Calu3 (cell line): ENCODE results near the gene MAVS. TPM values are rescaled to one million over a fixed set of nuclear protein-coding genes. Genes with fewer than 3 reads are reported as not detected.

Experiments
- BruUV-seq: library from RNA; stranded (reverse); fragments of 400-500 nt; replicated peaks from 2 replicates; lab custom pipeline; 2021; lab: Mats Ljungman, UMichigan
- CTCF ChIA-PET: fragments of 300-600 bp; sonication (Branson Sonifier 250); formaldehyde crosslinking; loops from one replicate; lab custom pipeline; 2022; ENCODE audit warnings: antibody characterized with exemption; lab: Charles Lee
- DNase-seq: peaks from one replicate; pipeline ENCODE4 v3.0.0; 2022
- H3K27ac Mint-ChIP-seq: one replicate; pipeline ENCODE4 v1.8.0; 2022; ENCODE audit warnings: mixed read lengths; ENCODE audit not compliant: unreplicated experiment
- H3K27me3 Mint-ChIP-seq: one replicate; pipeline ENCODE4 v1.8.0; 2022; ENCODE audit warnings: mixed read lengths; ENCODE audit not compliant: unreplicated experiment
- H3K36me3 Mint-ChIP-seq: one replicate; pipeline ENCODE4 v1.8.0; 2022; ENCODE audit warnings: mild to moderate bottlenecking, moderate library complexity, mixed read lengths; ENCODE audit not compliant: insufficient read depth, unreplicated experiment
- H3K4me1 Mint-ChIP-seq: one replicate; pipeline ENCODE4 v1.8.0; 2022; ENCODE audit warnings: mild to moderate bottlenecking, low read depth, mixed read lengths; ENCODE audit not compliant: unreplicated experiment
- H3K4me3 Mint-ChIP-seq: one replicate; pipeline ENCODE4 v1.8.0; 2022; ENCODE audit warnings: mild to moderate bottlenecking, low read depth, moderate library complexity, mixed read lengths; ENCODE audit not compliant: unreplicated experiment
- H3K9me3 Mint-ChIP-seq: one replicate; pipeline ENCODE4 v1.8.0; 2022; ENCODE audit warnings: low read depth, mixed read lengths; ENCODE audit not compliant: unreplicated experiment
- intact Hi-C: fragments of 100-400 bp; cut with micrococcal nuclease; formaldehyde crosslinking; loops from one replicate; pipeline ENCODE4 v1.10.0; 2022; ENCODE audit not compliant: unreplicated experiment
- total RNA-seq: library from RNA; stranded (reverse); gene quantifications from 2 replicates; pipeline ENCODE4 v1.2.3, GENCODE V29; 2022
- TF ChIP-seq, protein P1 (sequence below): fragments of 200-600 bp; IDR thresholded peaks from one replicate; pipeline ENCODE4 v1.8.0; 2022; ENCODE audit warnings: antibody characterized with exemption; ENCODE audit not compliant: unreplicated experiment

MAVS gene
- total RNA-seq, 1 experiment from 2014 or later, result 29.8 TPM

DNA sequence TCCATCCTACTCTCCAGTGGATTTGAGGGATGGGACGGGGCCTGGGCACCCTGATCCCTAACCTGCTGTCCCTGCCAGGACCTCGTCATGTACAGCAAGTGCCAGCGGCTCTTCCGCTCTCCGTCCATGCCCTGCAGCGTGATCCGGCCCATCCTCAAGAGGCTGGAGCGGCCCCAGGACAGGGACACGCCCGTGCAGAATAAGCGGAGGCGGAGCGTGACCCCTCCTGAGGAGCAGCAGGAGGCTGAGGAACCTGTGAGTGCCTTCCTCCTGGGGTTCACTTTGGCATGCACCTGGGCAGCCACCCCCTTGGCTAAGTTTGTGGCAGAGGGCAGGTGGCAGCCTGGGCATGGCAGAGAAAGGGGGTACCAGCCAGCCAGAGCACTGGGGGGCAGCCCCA lies 44.8 kb upstream of the MAVS start:
- TF ChIP-seq, protein P1, sequence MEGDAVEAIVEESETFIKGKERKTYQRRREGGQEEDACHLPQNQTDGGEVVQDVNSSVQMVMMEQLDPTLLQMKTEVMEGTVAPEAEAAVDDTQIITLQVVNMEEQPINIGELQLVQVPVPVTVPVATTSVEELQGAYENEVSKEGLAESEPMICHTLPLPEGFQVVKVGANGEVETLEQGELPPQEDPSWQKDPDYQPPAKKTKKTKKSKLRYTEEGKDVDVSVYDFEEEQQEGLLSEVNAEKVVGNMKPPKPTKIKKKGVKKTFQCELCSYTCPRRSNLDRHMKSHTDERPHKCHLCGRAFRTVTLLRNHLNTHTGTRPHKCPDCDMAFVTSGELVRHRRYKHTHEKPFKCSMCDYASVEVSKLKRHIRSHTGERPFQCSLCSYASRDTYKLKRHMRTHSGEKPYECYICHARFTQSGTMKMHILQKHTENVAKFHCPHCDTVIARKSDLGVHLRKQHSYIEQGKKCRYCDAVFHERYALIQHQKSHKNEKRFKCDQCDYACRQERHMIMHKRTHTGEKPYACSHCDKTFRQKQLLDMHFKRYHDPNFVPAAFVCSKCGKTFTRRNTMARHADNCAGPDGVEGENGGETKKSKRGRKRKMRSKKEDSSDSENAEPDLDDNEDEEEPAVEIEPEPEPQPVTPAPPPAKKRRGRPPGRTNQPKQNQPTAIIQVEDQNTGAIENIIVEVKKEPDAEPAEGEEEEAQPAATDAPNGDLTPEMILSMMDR, result no peak
- peaks cover 29% of the 10 kb centered on the region for H3K4me1 Mint-ChIP-seq
- DNase-seq, result no peak
- no peak overlapping the region for H3K27ac Mint-ChIP-seq
- BruUV-seq, result no TSS peak
- H3K4me3 Mint-ChIP-seq, result no peak overlapping the region
- CTCF ChIA-PET, result no interaction called here
- H3K9me3 Mint-ChIP-seq, result no peaks in the 10 kb centered on the region
- intact Hi-C loops, result no loop called here
- no peaks in the 10 kb centered on the region for H3K27me3 Mint-ChIP-seq
- peaks cover 71% of the 10 kb centered on the region for H3K36me3 Mint-ChIP-seq

DNA sequence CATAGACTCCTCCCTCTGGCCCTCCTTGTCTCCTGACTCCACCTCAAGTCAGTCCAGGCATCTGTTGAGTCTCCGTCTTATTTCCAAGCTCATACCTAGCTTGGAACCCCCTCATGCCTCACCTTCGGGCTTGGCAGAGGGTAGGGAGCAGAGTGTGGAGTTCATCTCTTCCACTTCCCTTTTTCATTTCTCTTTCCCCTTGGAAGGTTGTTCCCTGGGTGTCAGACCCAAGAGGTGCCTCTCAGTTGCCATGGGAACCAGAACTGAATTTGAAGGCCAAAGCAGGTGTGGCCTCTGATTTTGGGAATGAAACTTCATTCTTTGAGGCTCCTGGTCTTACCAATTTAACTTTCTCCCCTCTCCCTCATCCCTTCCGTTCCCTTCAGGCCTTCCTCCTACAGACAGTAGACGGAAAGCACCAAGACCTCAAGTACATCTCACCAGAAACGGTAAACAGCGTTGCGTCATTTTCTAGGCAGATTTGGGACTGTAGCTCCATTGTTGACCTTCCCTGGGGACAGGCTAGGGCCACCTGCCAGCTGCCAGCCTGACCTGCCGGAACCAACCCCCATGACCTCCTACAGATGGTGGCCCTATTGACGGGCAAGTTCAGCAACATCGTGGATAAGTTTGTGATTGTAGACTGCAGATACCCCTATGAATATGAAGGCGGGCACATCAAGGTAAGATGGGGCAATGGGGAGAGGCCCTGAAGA lies 44.0 kb upstream of the MAVS start:
- no TSS peak for BruUV-seq
- Mint-ChIP-seq H3K4me1 (peaks cover 25% of the 10 kb centered on the region), H3K27me3 (no peaks in the 10 kb centered on the region), H3K27ac (no peak overlapping the region), H3K9me3 (no peaks in the 10 kb centered on the region), H3K4me3 (no peak overlapping the region), H3K36me3 (peaks cover 68% of the 10 kb centered on the region)
- intact Hi-C loops, result no loop called here
- DNase-seq, result no peak
- TF ChIP-seq, protein P1, result no peak
- CTCF ChIA-PET, result no interaction called here

DNA sequence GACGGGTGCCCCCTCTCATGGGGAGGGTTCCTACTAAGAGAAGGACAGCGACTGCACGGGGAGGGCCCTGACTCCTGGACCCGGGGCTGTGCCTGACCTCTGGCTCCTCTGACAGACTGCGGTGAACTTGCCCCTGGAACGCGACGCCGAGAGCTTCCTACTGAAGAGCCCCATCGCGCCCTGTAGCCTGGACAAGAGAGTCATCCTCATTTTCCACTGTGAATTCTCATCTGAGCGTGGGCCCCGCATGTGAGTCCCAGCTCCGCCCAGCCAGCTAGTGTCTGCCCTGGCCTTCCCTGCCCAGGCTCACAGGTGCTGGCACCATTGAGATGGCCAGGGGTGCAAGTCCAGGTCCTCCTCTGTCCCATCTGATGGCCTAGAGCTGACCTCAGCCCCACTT lies 43.3 kb upstream of the MAVS start:
- peaks cover 68% of the 10 kb centered on the region for H3K36me3 Mint-ChIP-seq
- H3K4me3 Mint-ChIP-seq, result no peak overlapping the region
- intact Hi-C loops, result no loop called here
- no TSS peak for BruUV-seq
- H3K4me1 Mint-ChIP-seq, result peaks cover 20% of the 10 kb centered on the region
- H3K9me3 Mint-ChIP-seq, result no peaks in the 10 kb centered on the region
- no peak overlapping the region for H3K27ac Mint-ChIP-seq
- CTCF ChIA-PET, result no interaction called here
- DNase-seq, result no peak
- TF ChIP-seq, protein P1, result no peak
- no peaks in the 10 kb centered on the region for H3K27me3 Mint-ChIP-seq

DNA sequence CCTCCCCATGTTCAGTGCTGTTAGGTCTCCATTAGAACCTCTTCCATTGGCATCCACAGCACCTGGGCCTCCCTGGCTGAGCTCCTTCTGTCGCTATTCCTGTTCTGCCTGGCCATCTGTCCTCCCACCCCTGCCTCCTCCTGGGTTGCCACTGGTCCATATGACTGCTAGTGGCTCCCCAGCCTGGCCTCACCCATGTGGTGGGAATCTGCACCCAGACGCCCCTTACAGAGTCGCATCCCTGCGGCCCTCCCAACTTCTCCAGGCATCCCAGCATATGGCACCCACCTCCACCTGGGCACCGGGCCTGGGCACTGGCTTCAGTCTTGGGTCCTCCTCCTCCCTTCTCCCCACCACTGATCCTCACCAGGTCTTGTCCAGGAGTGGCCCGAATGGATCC lies 42.8 kb upstream of the MAVS start:
- BruUV-seq, result no TSS peak
- Mint-ChIP-seq H3K4me3 (no peak overlapping the region), H3K9me3 (no peaks in the 10 kb centered on the region), H3K4me1 (peaks cover 20% of the 10 kb centered on the region), H3K27me3 (no peaks in the 10 kb centered on the region), H3K27ac (no peak overlapping the region), H3K36me3 (peaks cover 68% of the 10 kb centered on the region)
- intact Hi-C loops, result no loop called here
- DNase-seq, result no peak
- TF ChIP-seq, protein P1, result no peak
- CTCF ChIA-PET, result no interaction called here
